ENCODE measurements around the gene SPINK9.

- no peak for TF ChIP-seq EP300 (IDR thresholded peaks at IDR 0.05)
- TF ChIP-seq CTCF (IDR thresholded peaks at IDR 0.05): no peak
- TF ChIP-seq POLR2AphosphoS5 (IDR thresholded peaks at IDR 0.05): no peak
Measured at GRCh38 chr5:148364343-148364742, 29.0 kb downstream of the SPINK9 start.

Data from stomach (tissue), 4 donors.